Left lung (tissue), 10 donors: ENCODE measurements around the gene CWH43. TPM values are rescaled to one million over a fixed set of nuclear protein-coding genes. Genes with fewer than 3 reads are reported as not detected.
"Not testable (repeated sequence)": the region's sequence is repeated elsewhere in the genome, so short reads cannot be mapped to it uniquely, and the experiment has no call there.

Experiments
- ATAC-seq: fragments of 200-7000 bp; cut with Tn5 transposase; one replicate; pipeline ENCODE4 v1.9.1; 2020; ENCODE audit warnings: moderate library complexity
- DNase-seq, 4 donors: peaks; one replicate each; pipeline ENCODE4 v3.0.0-alpha.2; 2013 to 2020
- H3K27ac ChIP-seq, 2 donors: fragments of 200-600 bp; sonication (generic) in 1 of 2; one replicate each; pipeline versions ENCODE4 v1.5.0 to v1.8.0; 2020 to 2021
- H3K27me3 ChIP-seq, 2 donors: fragments of 200-600 bp; sonication (generic) in 1 of 2; one replicate each; pipeline versions ENCODE4 v1.5.0 to v1.8.0; 2020 to 2021
- H3K36me3 ChIP-seq, 2 donors: fragments of 200-600 bp; sonication (generic) in 1 of 2; one replicate each; pipeline versions ENCODE4 v1.5.0 to v1.8.0; 2020 to 2021
- H3K4me1 ChIP-seq, 2 donors: fragments of 200-600 bp; one replicate each; pipeline ENCODE4 v1.8.0; 2021
- H3K4me3 ChIP-seq, 2 donors: fragments of 200-600 bp; sonication (generic) in 1 of 2; one replicate each; pipeline versions ENCODE4 v1.5.0 to v1.8.0; 2020 to 2021; ENCODE audit warnings: mild to moderate bottlenecking in 1 of 2
- H3K9me3 ChIP-seq, 2 donors: fragments of 200-600 bp; sonication (generic) in 1 of 2; one replicate each; pipeline versions ENCODE4 v1.5.0 to v1.8.0; 2020 to 2021
- intact Hi-C, 2 donors: fragments of 100-400 bp; cut with DNase I; formaldehyde crosslinking; loops; one replicate each; pipeline versions ENCODE4 v1.11.2 to v1.14.2; 2022
- polyA plus RNA-seq, 6 donors: library from polyadenylated mRNA; unstranded; fragments of 120-200 nt; gene quantifications; one replicate each; pipeline ENCODE4 v1.2.1, GENCODE V29; 2013; ENCODE audit not compliant: insufficient read length in 6 of 6
- total RNA-seq, 2 donors: library from RNA; stranded (reverse); fragmentation: NEBNext Ultra II Directional; extraction: Animal tissue kit (Norgen Biotek cat#: 25700); gene quantifications; one replicate each; pipeline ENCODE4 v1.2.1, GENCODE V29; 2021
- TF ChIP-seq, protein P1 (sequence below), 2 donors: fragments of 200-600 bp; sonication (generic) in 1 of 2; IDR thresholded peaks; one replicate each; pipeline versions ENCODE4 v1.5.0 to v1.8.0; 2021; ENCODE audit warnings: antibody characterized with exemption in 2 of 2
- donor health status: DM: no; HTN: yes; CAD: no.
- donor health status: DM: no; HTN: no; CAD: no.

Gene CWH43
- total and polyA plus RNA-seq, 8 donors = 0.13 to 0.29 (median 0.25) TPM; not detected in 4

DNA sequence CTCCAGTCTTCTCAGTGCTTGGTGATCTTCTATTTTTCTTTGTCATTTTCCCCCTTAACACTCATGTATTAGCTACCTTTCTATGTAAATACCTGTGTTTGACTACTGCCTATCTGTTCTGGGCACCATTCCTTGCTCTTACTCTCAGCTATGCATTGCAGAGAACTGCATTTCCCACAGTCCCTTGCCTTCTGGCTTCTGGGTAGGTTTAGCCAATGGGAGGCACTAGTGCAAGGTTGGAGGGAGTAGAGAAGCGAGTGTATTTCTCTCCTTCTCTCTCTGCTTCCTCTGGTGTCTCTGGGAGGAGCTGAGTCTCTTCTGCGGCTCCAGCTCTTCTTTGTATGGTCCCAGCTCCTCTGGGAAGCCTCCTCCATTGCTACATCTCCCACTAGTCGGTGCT is 50.5 kb downstream of the CWH43 start:
- H3K4me3 ChIP-seq = no peak overlapping the region
- no peak for DNase-seq
- TF ChIP-seq, protein P1, sequence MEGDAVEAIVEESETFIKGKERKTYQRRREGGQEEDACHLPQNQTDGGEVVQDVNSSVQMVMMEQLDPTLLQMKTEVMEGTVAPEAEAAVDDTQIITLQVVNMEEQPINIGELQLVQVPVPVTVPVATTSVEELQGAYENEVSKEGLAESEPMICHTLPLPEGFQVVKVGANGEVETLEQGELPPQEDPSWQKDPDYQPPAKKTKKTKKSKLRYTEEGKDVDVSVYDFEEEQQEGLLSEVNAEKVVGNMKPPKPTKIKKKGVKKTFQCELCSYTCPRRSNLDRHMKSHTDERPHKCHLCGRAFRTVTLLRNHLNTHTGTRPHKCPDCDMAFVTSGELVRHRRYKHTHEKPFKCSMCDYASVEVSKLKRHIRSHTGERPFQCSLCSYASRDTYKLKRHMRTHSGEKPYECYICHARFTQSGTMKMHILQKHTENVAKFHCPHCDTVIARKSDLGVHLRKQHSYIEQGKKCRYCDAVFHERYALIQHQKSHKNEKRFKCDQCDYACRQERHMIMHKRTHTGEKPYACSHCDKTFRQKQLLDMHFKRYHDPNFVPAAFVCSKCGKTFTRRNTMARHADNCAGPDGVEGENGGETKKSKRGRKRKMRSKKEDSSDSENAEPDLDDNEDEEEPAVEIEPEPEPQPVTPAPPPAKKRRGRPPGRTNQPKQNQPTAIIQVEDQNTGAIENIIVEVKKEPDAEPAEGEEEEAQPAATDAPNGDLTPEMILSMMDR (IDR thresholded peaks at IDR 0.05) = no peak
- H3K27ac ChIP-seq = no peak overlapping the region
- no peaks in the 10 kb centered on the region for H3K4me1 ChIP-seq
- no peaks in the 10 kb centered on the region for H3K9me3 ChIP-seq
- no peak for ATAC-seq
- intact Hi-C loops = no loop called here
- H3K27me3 ChIP-seq = peaks cover 0 to 10% of the 10 kb centered on the region in 2 donors
- no peaks in the 10 kb centered on the region for H3K36me3 ChIP-seq

GRCh38 chr4:49044270-49044669 is 58.2 kb downstream of the CWH43 start:
- ATAC-seq (no peak), DNase-seq (no peak)
- no peaks in the 10 kb centered on the region for H3K27me3 ChIP-seq
- intact Hi-C loops = no loop called here
- no peak overlapping the region for H3K27ac ChIP-seq
- no peaks in the 10 kb centered on the region for H3K4me1 ChIP-seq
- H3K36me3 ChIP-seq = no peaks in the 10 kb centered on the region
- H3K9me3 ChIP-seq = no peaks in the 10 kb centered on the region
- TF ChIP-seq, protein P1 (IDR thresholded peaks at IDR 0.05) = no peak
- H3K4me3 ChIP-seq = no peak overlapping the region

- TF ChIP-seq, protein P1 (IDR thresholded peaks at IDR 0.05) = no peak
- intact Hi-C loops = no loop called here
- Histone ChIP-seq H3K27me3 (no peaks in the 10 kb centered on the region), H3K9me3 (peaks cover 0 to 37% of the 10 kb centered on the region in 2 donors), H3K36me3 (no peaks in the 10 kb centered on the region), H3K4me3 (no peak overlapping the region), H3K4me1 (no peaks in the 10 kb centered on the region), H3K27ac (no peak overlapping the region)
- ATAC-seq = no peak
- DNase-seq = no peak
Measured at GRCh38 chr4:49058306-49058705, 72.2 kb downstream of the CWH43 start.

- Histone ChIP-seq H3K4me1 (no peaks in the 10 kb centered on the region), H3K27ac (no peak overlapping the region), H3K27me3 (no peaks in the 10 kb centered on the region), H3K36me3 (no peaks in the 10 kb centered on the region), H3K4me3 (no peak overlapping the region), H3K9me3 (peaks cover 0 to 28% of the 10 kb centered on the region in 2 donors)
- DNase-seq (no peak), ATAC-seq (no peak)
- TF ChIP-seq, protein P1 (IDR thresholded peaks at IDR 0.05) = no peak
- intact Hi-C loops = no loop called here
Measured at GRCh38 chr4:49063670-49064069, 77.6 kb downstream of the CWH43 start.

DNA sequence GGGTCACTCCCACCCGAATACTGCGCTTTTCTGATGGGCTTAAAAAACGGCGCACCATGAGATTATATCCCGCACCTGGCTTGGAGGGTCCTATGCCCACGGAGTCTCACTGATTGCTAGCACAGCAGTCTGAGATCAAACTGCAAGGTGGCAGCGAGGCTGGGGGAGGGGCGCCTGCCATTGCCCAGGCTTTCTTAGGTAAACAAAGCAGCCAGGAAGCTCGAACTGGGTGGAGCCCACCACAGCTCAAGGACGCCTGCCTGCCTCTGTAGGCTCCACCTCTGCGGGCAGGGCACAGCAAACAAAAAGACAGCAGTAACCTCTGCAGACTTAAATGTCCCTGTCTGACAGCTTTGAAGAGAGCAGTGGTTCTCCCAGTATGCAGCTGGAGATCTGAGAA is 86.1 kb downstream of the CWH43 start:
- intact Hi-C loops, H3K27ac ChIP-seq, H3K4me3 ChIP-seq, DNase-seq, ATAC-seq, H3K27me3 ChIP-seq, H3K36me3 ChIP-seq, H3K4me1 ChIP-seq: not testable (repeated sequence)
- H3K9me3 ChIP-seq = peaks cover 0 to 18% of the 10 kb centered on the region in 2 donors

DNA sequence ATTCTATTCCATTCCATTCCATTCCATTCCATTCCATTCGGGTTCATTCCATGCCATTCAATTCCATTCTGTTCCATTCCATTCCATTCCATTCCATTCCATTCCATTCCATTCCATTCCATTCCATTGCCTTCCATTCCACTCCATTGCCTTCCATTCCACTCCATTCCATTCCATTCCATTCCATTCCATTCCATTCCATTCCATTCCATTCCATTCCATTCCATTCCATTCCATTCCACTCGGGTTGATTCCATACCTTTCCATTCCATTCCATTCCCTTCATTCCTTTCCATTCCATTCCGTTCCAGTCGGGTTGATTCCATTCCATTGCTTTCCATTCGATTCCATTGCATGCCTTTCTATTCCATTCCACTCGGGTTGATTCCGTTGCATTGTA is 105.8 kb downstream of the CWH43 start:
- H3K4me1 ChIP-seq, intact Hi-C loops, H3K36me3 ChIP-seq, H3K27me3 ChIP-seq, DNase-seq, H3K27ac ChIP-seq, H3K4me3 ChIP-seq: not testable (repeated sequence)
- H3K9me3 ChIP-seq = peaks cover 4 to 67% of the 10 kb centered on the region in 2 donors
- ATAC-seq = peak; percentile 45

GRCh38 chr4:49092608-49093135 is 106.6 kb downstream of the CWH43 start:
- intact Hi-C loops, H3K36me3 ChIP-seq, H3K4me3 ChIP-seq, DNase-seq, H3K27me3 ChIP-seq, H3K4me1 ChIP-seq, H3K27ac ChIP-seq: not testable (repeated sequence)
- H3K9me3 ChIP-seq = peaks cover 4 to 69% of the 10 kb centered on the region in 2 donors
- ATAC-seq = peak; percentile 81

DNA sequence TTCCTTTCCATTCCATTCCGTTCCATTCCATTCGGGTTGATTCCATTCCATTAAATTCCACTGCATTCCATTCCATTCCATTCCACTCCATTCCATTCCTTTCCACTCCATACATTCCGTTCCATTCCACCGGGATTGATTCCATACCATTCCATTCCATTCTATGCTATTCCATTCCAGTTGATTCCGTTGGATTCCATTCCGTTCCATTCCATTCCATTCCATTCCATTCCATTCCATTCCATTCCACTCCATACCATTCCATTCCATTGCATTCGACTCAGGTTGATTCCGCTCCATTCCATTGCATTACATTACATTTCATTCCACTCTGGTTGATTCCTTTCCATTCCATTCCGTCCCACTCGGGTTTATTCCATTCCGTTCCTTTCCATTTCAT is 110.1 kb downstream of the CWH43 start:
- DNase-seq, H3K4me1 ChIP-seq, ATAC-seq, H3K27ac ChIP-seq, intact Hi-C loops, H3K27me3 ChIP-seq, H3K4me3 ChIP-seq, H3K36me3 ChIP-seq: not testable (repeated sequence)
- peaks cover 0 to 70% of the 10 kb centered on the region in 2 donors for H3K9me3 ChIP-seq

GRCh38 chr4:49096627-49097026 is 110.6 kb downstream of the CWH43 start:
- H3K36me3 ChIP-seq, DNase-seq, H3K27ac ChIP-seq, H3K4me3 ChIP-seq, H3K27me3 ChIP-seq, H3K4me1 ChIP-seq, intact Hi-C loops: not testable (repeated sequence)
- peak; percentile 65 for ATAC-seq
- H3K9me3 ChIP-seq = peaks cover 0 to 69% of the 10 kb centered on the region in 2 donors

DNA sequence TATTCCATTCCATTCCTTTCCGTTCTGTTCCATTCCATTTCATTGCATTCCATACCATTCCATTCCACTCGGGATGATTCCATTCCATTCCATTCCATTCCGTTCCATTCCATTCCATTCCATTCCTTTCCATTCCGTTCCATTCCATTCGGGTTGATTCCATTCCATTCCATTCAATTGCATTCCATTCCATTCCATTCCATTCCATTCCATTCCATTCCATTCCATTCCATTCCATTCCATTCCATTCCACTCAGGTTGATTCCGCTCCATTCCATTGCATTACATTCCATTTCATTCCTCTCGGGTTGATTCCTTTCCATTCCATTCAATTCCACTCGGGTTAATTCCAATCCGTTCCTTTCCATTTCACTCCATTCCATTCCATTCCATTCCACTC is 111.0 kb downstream of the CWH43 start:
- H3K4me3 ChIP-seq, intact Hi-C loops, DNase-seq, H3K36me3 ChIP-seq, H3K4me1 ChIP-seq, H3K27ac ChIP-seq, H3K27me3 ChIP-seq: not testable (repeated sequence)
- peaks cover 0 to 65% of the 10 kb centered on the region in 2 donors for H3K9me3 ChIP-seq
- peak; percentile 54 for ATAC-seq
